ENCODE data around the gene PSKH1.

The PSKH1 gene

DNA sequence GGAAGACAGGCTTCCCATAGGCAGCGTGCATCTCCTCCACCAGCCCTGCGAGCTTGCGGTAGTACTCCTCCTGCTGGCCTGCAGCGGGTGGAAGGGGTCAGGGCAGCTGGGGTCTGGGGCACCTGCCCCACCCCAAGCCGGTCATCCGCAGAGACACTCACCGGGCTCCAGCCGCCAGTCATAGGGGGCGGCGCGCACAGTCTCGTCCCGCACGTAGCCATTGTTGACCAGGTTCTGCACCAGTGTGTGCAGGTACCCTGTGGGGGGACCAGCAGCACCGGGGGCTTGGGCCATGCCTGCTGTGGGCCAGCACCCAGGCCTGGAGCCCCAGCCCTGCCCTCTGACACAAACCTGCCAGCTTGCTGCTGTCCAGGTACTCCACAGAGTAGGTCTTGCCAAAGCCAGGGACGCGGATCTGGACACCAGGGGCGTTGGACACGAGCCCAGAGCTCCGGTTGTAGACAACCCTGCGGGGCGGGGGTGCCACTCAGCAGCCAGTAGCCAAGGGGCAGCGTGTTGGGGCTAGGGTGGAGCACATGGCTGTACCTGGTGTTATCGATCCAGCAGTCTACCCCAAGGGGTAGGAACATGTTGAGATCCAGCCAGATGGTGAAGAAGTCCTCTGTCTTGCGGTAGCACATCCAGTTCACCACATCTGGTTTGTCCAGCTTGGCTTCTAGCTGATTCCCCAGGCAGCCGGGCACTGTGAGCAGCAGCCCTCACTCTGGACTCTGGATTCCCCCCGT is 49.6 kb downstream of the PSKH1 start:
- ChIA-PET CTCF (interaction anchor here (0.8 to 4.4 kb wide), 22 partner anchors 10 to 421 kb away, joined by 3 to 18 read pairs (median 4); partner anchors contain the start of genes CTRL, DPEP3, NFATC3 and PSKH1), POLR2A (no interaction called here)
- no peak for TF ChIP-seq CTCF (IDR thresholded peaks at IDR 0.05; ENCODE audit: control extremely low read depth, extremely low read depth, low read depth, missing control alignments)
- no peak for DNase-seq (ENCODE audit: extremely low spot score)

- TF ChIP-seq CTCF (IDR thresholded peaks at IDR 0.05; ENCODE audit: control extremely low read depth, extremely low read depth, low read depth, missing control alignments) = no peak
- POLR2A ChIA-PET = no interaction called here
- DNase-seq (ENCODE audit: extremely low spot score) = no peak
- CTCF ChIA-PET = interaction anchor here (1.2 to 4.4 kb wide), 9 partner anchors 10 to 271 kb away, joined by 3 to 18 read pairs (median 4); partner anchors contain the start of gene DPEP3
Measured at GRCh38 chr16:67943256-67943618, 50.2 kb downstream of the PSKH1 start.

- CTCF ChIA-PET = interaction anchor here (1.2 to 1.9 kb wide), 4 partner anchors 9 to 28 kb away, joined by 3 to 7 read pairs (median 3); no protein-coding TSS in a partner anchor
- POLR2A ChIA-PET = no interaction called here
- no peak for TF ChIP-seq CTCF (IDR thresholded peaks at IDR 0.05; ENCODE audit: control extremely low read depth, extremely low read depth, low read depth, missing control alignments)
- no peak for DNase-seq (ENCODE audit: extremely low spot score)
Measured at GRCh38 chr16:67943619-67944504, 50.8 kb downstream of the PSKH1 start, which contains the start of gene LCAT. Gene LCAT, minus strand, starts transcription at chr16:67944120. Its CDS starts 19 bp downstream, at chr16:67944101.

DNA sequence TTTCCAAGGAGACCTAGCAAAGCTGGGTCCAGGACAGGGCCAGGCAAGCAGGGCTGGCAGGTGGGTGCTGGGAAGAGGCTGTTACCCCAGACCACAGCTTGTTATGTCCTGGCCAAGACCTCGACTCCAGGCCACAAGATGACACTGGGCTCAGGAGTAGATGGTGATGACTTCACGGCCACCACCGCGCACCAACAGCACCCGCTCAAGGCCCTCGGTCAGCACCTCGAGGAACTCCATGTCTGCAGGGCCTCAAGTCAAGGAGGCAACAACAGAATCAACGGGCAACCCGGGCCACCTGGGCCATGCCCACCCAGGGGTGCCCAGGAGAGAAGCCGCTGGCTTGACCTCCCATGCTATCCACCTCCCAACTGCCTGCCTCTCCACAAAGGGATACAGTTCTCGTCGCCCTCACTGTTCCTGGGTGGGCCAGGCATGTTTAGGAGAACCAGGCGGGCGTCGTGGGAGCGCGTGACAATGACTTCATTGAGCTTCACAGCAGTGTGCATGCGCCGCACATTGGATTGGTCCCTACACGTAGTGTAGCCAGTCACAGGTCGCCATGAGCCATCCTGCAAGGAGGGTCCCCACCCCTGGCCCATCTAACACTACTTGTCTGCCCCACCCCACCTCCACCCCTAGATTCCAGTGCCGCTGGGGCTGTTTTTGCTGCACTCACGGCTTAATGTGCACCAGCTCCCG is 51.8 kb downstream of the PSKH1 start:
- no peak for DNase-seq (ENCODE audit: extremely low spot score)
- CTCF ChIA-PET = interaction anchor here (1.1 to 1.3 kb wide), 2 partner anchors 21 to 41 kb away, joined by 3 read pairs; no protein-coding TSS in a partner anchor
- TF ChIP-seq CTCF (IDR thresholded peaks at IDR 0.05; ENCODE audit: control extremely low read depth, extremely low read depth, low read depth, missing control alignments) = no peak
- POLR2A ChIA-PET = no interaction called here

DNA sequence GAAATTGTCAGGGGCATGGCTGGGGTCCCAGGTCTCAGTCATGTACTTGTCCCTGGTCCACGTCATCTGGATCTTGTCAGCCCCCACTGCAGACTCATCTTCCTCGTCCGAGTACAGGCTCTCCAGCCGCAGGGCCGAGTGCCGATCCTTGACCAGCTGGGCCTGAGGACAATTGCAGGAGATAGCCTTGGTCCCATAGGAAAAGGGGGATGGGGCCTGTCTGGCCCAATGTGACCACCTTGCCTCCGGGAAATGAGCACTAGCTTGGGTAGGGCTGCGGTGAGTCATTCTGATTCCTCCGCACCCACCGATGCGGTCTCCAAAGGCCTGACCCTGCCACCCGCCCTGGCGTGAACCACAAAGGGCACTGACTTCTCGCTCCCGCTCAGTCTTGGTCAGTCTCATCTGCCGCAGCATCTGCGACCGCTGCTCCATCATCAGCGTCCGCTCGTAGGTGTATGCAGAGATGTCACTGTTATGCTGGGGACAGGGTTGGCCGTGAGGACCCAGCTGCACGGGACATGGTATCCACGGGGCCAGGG is 52.4 kb downstream of the PSKH1 start:
- CTCF ChIA-PET = interaction anchor here (1.1 kb wide), 2 partner anchors 27 to 42 kb away, joined by 3 read pairs; no protein-coding TSS in a partner anchor
- no peak for TF ChIP-seq CTCF (IDR thresholded peaks at IDR 0.05; ENCODE audit: control extremely low read depth, extremely low read depth, low read depth, missing control alignments)
- DNase-seq (ENCODE audit: extremely low spot score) = no peak
- POLR2A ChIA-PET = no interaction called here

Data from GM10248 (cell line).